ENCODE measurements around the gene IGSF21. TPM values are rescaled to one million over a fixed set of nuclear protein-coding genes. Genes with fewer than 3 reads are reported as not detected.

IGSF21 gene
- polyA plus RNA-seq, 1 donor (not counting 4 experiments of a cell fraction or from before 2014, with no cell fraction given): not detected

DNA sequence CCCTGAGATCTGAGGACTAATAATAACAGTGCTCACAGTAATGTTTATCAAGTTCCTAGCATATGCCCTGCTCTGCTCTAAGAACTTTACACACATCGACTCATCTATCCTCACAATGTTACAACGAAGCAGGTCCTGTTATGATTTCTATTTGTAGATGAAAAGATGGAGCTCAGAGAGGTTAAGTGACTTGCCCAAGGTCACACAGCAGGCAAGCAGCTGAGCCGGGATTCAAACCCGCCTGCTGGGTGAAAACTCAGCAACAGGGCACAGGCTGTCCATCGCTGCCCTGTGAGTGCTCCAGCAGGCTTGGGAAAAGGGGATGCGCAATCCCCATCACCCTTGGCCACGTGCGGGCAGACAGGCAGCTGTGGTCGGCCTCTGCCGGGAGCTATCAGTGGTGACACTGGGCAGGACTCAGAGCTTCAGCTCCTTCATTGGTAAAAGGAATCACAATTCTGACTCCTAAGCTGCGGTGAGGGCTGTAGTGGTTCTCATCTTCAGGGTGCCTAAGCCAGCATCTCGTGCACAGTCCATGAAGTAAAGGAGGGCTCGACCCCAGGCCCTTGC, 199.8 kb downstream of the IGSF21 start:
- Histone ChIP-seq H3K27ac (ENCODE audit: control insufficient read depth, insufficient read depth, low read length) (no peak overlapping the region), H3K4me1 (ENCODE audit: control insufficient read depth, extremely low read depth, insufficient read depth, low read length) (no peaks in the 10 kb centered on the region), H3K4me2 (ENCODE audit: control insufficient read depth, extremely low read depth, insufficient read depth, low read depth, low read length) (no peak overlapping the region), H2AFZ (ENCODE audit: control insufficient read depth, low read length) (no peak overlapping the region), H3K36me3 (ENCODE audit: control insufficient read depth in 2 of 2, extremely low read depth in 1 of 2, insufficient read depth in 2 of 2, low read length in 2 of 2) (no peaks in the 10 kb centered on the region), H3K4me3 (ENCODE audit: control insufficient read depth in 2 of 3, extremely low read depth in 1 of 3, insufficient read depth in 2 of 3, low read depth in 1 of 3, low read length in 3 of 3) (no peak overlapping the region), H3K27me3 (ENCODE audit: control insufficient read depth, extremely low read depth, insufficient read depth, low read length) (no peaks in the 10 kb centered on the region), H3K9me1 (ENCODE audit: control insufficient read depth, extremely low read depth, insufficient read depth, low read length) (no peaks in the 10 kb centered on the region), H3K9me3 (ENCODE audit: control insufficient read depth, low read depth, low read length) (peaks cover 3% of the 10 kb centered on the region), H3K79me2 (ENCODE audit: control insufficient read depth, insufficient read depth, low read length) (no peaks in the 10 kb centered on the region), H3K9ac (ENCODE audit: control insufficient read depth, extremely low read depth, insufficient read depth, low read length) (no peak overlapping the region), H4K20me1 (ENCODE audit: control insufficient read depth, extremely low read depth, insufficient read depth, low read length) (no peaks in the 10 kb centered on the region)
- no peak for FAIRE-seq
- no peak for TF ChIP-seq EZH2 (IDR thresholded peaks at IDR 0.05; ENCODE audit: low read length)
- TF ChIP-seq, protein P1, sequence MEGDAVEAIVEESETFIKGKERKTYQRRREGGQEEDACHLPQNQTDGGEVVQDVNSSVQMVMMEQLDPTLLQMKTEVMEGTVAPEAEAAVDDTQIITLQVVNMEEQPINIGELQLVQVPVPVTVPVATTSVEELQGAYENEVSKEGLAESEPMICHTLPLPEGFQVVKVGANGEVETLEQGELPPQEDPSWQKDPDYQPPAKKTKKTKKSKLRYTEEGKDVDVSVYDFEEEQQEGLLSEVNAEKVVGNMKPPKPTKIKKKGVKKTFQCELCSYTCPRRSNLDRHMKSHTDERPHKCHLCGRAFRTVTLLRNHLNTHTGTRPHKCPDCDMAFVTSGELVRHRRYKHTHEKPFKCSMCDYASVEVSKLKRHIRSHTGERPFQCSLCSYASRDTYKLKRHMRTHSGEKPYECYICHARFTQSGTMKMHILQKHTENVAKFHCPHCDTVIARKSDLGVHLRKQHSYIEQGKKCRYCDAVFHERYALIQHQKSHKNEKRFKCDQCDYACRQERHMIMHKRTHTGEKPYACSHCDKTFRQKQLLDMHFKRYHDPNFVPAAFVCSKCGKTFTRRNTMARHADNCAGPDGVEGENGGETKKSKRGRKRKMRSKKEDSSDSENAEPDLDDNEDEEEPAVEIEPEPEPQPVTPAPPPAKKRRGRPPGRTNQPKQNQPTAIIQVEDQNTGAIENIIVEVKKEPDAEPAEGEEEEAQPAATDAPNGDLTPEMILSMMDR (optimal IDR thresholded peaks at IDR 0.05 in 1 of 3, IDR thresholded peaks at IDR 0.05 in 1 of 3, conservative IDR thresholded peaks at IDR 0.05 in 1 of 3; ENCODE audit: extremely low read depth in 1 of 3, insufficient read depth in 2 of 3, low read length in 3 of 3): no peak
- DNase-seq (ENCODE audit: low read depth, low spot score): no peak
- dilution Hi-C loops (cut with MboI; ENCODE audit: extremely low pct_ligation_motif_present, low sequenced_read_pairs): no loop called here

DNA sequence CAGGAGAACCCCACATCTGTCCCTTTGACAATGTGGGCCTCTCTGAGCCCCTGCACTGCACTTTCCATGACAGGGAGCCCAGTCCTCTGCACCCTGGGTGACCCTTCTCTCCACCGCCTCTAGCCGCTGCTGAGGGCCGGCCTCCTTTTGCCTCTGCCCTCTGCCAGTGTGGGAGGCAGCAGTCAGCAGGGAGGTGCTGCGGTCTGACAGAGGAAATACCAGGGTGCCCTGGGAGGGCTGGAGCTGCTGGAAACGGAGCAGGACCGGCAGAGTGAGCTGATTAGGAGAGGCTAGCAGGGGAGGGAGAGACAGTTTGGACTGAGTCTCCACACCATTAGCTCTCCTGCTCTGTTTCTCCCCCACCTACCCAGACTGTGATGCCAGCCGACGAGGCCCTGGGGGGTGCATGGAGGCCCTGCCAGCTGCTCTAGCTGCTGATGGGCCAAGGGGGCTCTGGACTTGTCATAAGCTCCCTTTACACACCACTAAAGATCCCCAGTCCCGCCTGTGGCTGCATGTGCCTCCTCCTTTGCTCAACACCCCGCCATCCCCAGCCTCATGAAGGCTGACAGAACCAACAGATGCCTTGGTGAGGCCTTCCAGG, 202.1 kb downstream of the IGSF21 start:
- H3K4me2 ChIP-seq (ENCODE audit: control insufficient read depth, extremely low read depth, insufficient read depth, low read depth, low read length): no peak overlapping the region
- H3K27ac ChIP-seq (ENCODE audit: control insufficient read depth, insufficient read depth, low read length): no peak overlapping the region
- H3K9me1 ChIP-seq (ENCODE audit: control insufficient read depth, extremely low read depth, insufficient read depth, low read length): no peaks in the 10 kb centered on the region
- H3K79me2 ChIP-seq (ENCODE audit: control insufficient read depth, insufficient read depth, low read length): no peaks in the 10 kb centered on the region
- no peak overlapping the region for H2AFZ ChIP-seq (ENCODE audit: control insufficient read depth, low read length)
- no peaks in the 10 kb centered on the region for H3K4me1 ChIP-seq (ENCODE audit: control insufficient read depth, extremely low read depth, insufficient read depth, low read length)
- TF ChIP-seq, protein P1 (optimal IDR thresholded peaks at IDR 0.05 in 1 of 3, IDR thresholded peaks at IDR 0.05 in 1 of 3, conservative IDR thresholded peaks at IDR 0.05 in 1 of 3; ENCODE audit: extremely low read depth in 1 of 3, insufficient read depth in 2 of 3, low read length in 3 of 3): no peak
- TF ChIP-seq EZH2 (IDR thresholded peaks at IDR 0.05; ENCODE audit: low read length): no peak
- no peak overlapping the region for H3K4me3 ChIP-seq (ENCODE audit: control insufficient read depth in 2 of 3, extremely low read depth in 1 of 3, insufficient read depth in 2 of 3, low read depth in 1 of 3, low read length in 3 of 3)
- DNase-seq (ENCODE audit: low read depth, low spot score): no peak
- peaks cover 3% of the 10 kb centered on the region for H3K9me3 ChIP-seq (ENCODE audit: control insufficient read depth, low read depth, low read length)
- FAIRE-seq: no peak
- dilution Hi-C loops (cut with MboI; ENCODE audit: extremely low pct_ligation_motif_present, low sequenced_read_pairs): no loop called here
- no peak overlapping the region for H3K9ac ChIP-seq (ENCODE audit: control insufficient read depth, extremely low read depth, insufficient read depth, low read length)
- H3K36me3 ChIP-seq (ENCODE audit: control insufficient read depth in 2 of 2, extremely low read depth in 1 of 2, insufficient read depth in 2 of 2, low read length in 2 of 2): no peaks in the 10 kb centered on the region
- no peaks in the 10 kb centered on the region for H4K20me1 ChIP-seq (ENCODE audit: control insufficient read depth, extremely low read depth, insufficient read depth, low read length)
- H3K27me3 ChIP-seq (ENCODE audit: control insufficient read depth, extremely low read depth, insufficient read depth, low read length): no peaks in the 10 kb centered on the region

Data from keratinocyte (primary cell).